ENCODE results near the gene PCP4L1.

Gene PCP4L1

GRCh38 chr1:161260376-161261260 is 2.1 kb downstream of the PCP4L1 start:
- H3K27ac ChIP-seq = no peak overlapping the region
- H3K4me3 ChIP-seq (ENCODE audit: low read depth, low read length) = no peak overlapping the region
- no peak for TF ChIP-seq CTCF (IDR thresholded peaks at IDR 0.05; ENCODE audit: low read depth, low read length, missing control alignments)
- H3K36me3 ChIP-seq (replicated peaks) = no peaks in the 10 kb centered on the region
- in situ Hi-C loops (cut with HindIII; ENCODE audit: low pct_ligation_motif_present, low sequenced_read_pairs) = no loop called here
- no peak for DNase-seq
- H3K27me3 ChIP-seq (replicated peaks) = peaks cover 33% of the 10 kb centered on the region

- TF ChIP-seq CTCF (IDR thresholded peaks at IDR 0.05; ENCODE audit: low read depth, low read length, missing control alignments) = no peak
- Histone ChIP-seq H3K27ac (no peak overlapping the region), H3K4me3 (ENCODE audit: low read depth, low read length) (no peak overlapping the region), H3K27me3 (replicated peaks) (peaks cover 33% of the 10 kb centered on the region), H3K36me3 (replicated peaks) (no peaks in the 10 kb centered on the region)
- in situ Hi-C loops (cut with HindIII; ENCODE audit: low pct_ligation_motif_present, low sequenced_read_pairs) = no loop called here
- DNase-seq = no peak
These were observed 3.0 kb downstream of the PCP4L1 start for GRCh38 chr1:161261261-161262235.

- H3K4me3 ChIP-seq (ENCODE audit: low read depth, low read length) = no peak overlapping the region
- DNase-seq = no peak
- in situ Hi-C loops (cut with HindIII; ENCODE audit: low pct_ligation_motif_present, low sequenced_read_pairs) = no loop called here
- H3K27me3 ChIP-seq (replicated peaks) = peaks cover 11% of the 10 kb centered on the region
- no peak for TF ChIP-seq CTCF (IDR thresholded peaks at IDR 0.05; ENCODE audit: low read depth, low read length, missing control alignments)
- H3K27ac ChIP-seq = no peak overlapping the region
- no peaks in the 10 kb centered on the region for H3K36me3 ChIP-seq (replicated peaks)
These were observed 6.8 kb downstream of the PCP4L1 start for GRCh38 chr1:161265305-161265704.

- in situ Hi-C loops (cut with HindIII; ENCODE audit: low pct_ligation_motif_present, low sequenced_read_pairs) = no loop called here
- no peak overlapping the region for H3K4me3 ChIP-seq (ENCODE audit: low read depth, low read length)
- DNase-seq = no peak
- H3K27ac ChIP-seq = no peak overlapping the region
- peaks cover 6% of the 10 kb centered on the region for H3K27me3 ChIP-seq (replicated peaks)
- H3K36me3 ChIP-seq (replicated peaks) = no peaks in the 10 kb centered on the region
- no peak for TF ChIP-seq CTCF (IDR thresholded peaks at IDR 0.05; ENCODE audit: low read depth, low read length, missing control alignments)
These were observed 7.7 kb downstream of the PCP4L1 start for GRCh38 chr1:161266202-161266601.

- DNase-seq = no peak
- in situ Hi-C loops (cut with HindIII; ENCODE audit: low pct_ligation_motif_present, low sequenced_read_pairs) = no loop called here
- no peaks in the 10 kb centered on the region for H3K36me3 ChIP-seq (replicated peaks)
- peaks cover under 1% of the 10 kb centered on the region for H3K27me3 ChIP-seq (replicated peaks)
- TF ChIP-seq CTCF (IDR thresholded peaks at IDR 0.05; ENCODE audit: low read depth, low read length, missing control alignments) = no peak
- H3K4me3 ChIP-seq (ENCODE audit: low read depth, low read length) = no peak overlapping the region
- H3K27ac ChIP-seq = no peak overlapping the region
These were observed 8.3 kb downstream of the PCP4L1 start for GRCh38 chr1:161266836-161267235.

All from brain microvascular endothelial cell (primary cell).